GM12865 (cell line): ENCODE results near the gene ARID5B.

Experiments
- DNase-seq: peaks from one replicate; pipeline ENCODE4 v3.0.0; 2010; ENCODE audit warnings: low read depth
- H3K4me3 ChIP-seq: 2 replicates; pipeline ENCODE4 v1.5.1; 2011; ENCODE audit warnings: mild to moderate bottlenecking, low read depth, low read length, control low read depth
- CTCF ChIP-seq: IDR thresholded peaks from 2 replicates; pipeline ENCODE4 v1.5.1; 2011; ENCODE audit warnings: low read length, control low read depth, low read depth, inconsistent platforms; ENCODE audit not compliant: insufficient read depth; ENCODE audit errors: missing control alignments

ARID5B gene

GRCh38 chr10:62038609-62039190 lies 137.2 kb downstream of the ARID5B start:
- no peak overlapping the region for H3K4me3 ChIP-seq
- peak; percentile 67 for TF ChIP-seq CTCF
- peak; percentile 85 for DNase-seq

GRCh38 chr10:62039954-62040353 lies 138.5 kb downstream of the ARID5B start:
- no peak for TF ChIP-seq CTCF
- H3K4me3 ChIP-seq: no peak overlapping the region
- DNase-seq: no peak

GRCh38 chr10:62040881-62041280 lies 139.4 kb downstream of the ARID5B start:
- no peak for TF ChIP-seq CTCF
- DNase-seq: no peak
- H3K4me3 ChIP-seq: no peak overlapping the region

- TF ChIP-seq CTCF: no peak
- H3K4me3 ChIP-seq: no peak overlapping the region
- DNase-seq: peak; percentile 39
Observed at GRCh38 chr10:62043421-62044021, 142.0 kb downstream of the ARID5B start.

GRCh38 chr10:62044566-62044965 lies 143.1 kb downstream of the ARID5B start:
- no peak overlapping the region for H3K4me3 ChIP-seq
- DNase-seq: peak; percentile 8
- no peak for TF ChIP-seq CTCF

- no peak for TF ChIP-seq CTCF
- DNase-seq: peak; percentile 43
- H3K4me3 ChIP-seq: peak overlapping the region; percentile 71
Observed at GRCh38 chr10:62045765-62046521, 144.4 kb downstream of the ARID5B start.
